Measurements from ENCODE around the gene CAVIN1.
"Not testable (repeated sequence)": the region's sequence is repeated elsewhere in the genome, so short reads cannot be mapped to it uniquely, and the experiment has no call there.

CAVIN1 gene

DNA sequence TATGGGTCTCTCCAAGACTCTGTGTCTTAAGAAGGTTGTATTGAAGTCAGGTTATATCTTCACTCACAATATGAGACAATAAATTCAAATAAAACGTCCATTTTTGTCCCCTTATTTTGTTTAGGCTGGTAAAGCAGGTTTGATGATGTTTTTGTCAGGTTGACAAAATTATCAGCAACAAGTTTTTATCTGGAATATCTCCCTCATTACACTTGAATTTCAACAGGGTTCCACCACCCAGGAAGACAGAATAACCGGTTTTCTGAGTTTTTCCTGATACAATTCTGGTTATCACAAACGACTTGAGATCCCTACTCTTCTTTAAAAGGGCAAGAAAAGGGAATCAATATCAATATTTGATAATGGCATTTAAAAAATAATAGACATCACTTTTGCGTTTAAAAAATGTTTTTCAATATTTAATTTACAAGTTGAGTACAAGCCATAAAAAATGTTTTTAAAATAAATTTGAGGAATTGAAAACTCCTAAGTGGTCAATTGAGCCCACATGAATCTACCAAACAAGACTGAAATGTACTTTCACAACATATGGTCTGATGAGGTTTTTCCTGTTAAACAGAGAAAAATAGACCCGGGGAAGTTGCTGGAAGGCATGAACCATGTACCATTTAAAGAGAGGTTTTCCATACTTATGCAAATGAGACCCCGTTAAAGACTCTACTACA, 34.2 kb upstream of the CAVIN1 start:
- Histone ChIP-seq H3K4me3 (replicated peaks; ENCODE audit: insufficient read depth, low read length) (no peak overlapping the region), H3K27ac (replicated peaks) (peak overlapping the region; percentile 68)
- TF ChIP-seq GABPA (IDR thresholded peaks at IDR 0.05; ENCODE audit: low read depth), result no peak; the same call in 1 of the 2 replicates
- TF ChIP-seq SPI1 (IDR thresholded peaks at IDR 0.05; ENCODE audit: borderline replicate concordance, low read depth), result no peak
- TF ChIP-seq POLR2AphosphoS5 (IDR thresholded peaks at IDR 0.05; ENCODE audit: low read depth), result no peak
- TF ChIP-seq, protein P1, sequence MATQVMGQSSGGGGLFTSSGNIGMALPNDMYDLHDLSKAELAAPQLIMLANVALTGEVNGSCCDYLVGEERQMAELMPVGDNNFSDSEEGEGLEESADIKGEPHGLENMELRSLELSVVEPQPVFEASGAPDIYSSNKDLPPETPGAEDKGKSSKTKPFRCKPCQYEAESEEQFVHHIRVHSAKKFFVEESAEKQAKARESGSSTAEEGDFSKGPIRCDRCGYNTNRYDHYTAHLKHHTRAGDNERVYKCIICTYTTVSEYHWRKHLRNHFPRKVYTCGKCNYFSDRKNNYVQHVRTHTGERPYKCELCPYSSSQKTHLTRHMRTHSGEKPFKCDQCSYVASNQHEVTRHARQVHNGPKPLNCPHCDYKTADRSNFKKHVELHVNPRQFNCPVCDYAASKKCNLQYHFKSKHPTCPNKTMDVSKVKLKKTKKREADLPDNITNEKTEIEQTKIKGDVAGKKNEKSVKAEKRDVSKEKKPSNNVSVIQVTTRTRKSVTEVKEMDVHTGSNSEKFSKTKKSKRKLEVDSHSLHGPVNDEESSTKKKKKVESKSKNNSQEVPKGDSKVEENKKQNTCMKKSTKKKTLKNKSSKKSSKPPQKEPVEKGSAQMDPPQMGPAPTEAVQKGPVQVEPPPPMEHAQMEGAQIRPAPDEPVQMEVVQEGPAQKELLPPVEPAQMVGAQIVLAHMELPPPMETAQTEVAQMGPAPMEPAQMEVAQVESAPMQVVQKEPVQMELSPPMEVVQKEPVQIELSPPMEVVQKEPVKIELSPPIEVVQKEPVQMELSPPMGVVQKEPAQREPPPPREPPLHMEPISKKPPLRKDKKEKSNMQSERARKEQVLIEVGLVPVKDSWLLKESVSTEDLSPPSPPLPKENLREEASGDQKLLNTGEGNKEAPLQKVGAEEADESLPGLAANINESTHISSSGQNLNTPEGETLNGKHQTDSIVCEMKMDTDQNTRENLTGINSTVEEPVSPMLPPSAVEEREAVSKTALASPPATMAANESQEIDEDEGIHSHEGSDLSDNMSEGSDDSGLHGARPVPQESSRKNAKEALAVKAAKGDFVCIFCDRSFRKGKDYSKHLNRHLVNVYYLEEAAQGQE (IDR thresholded peaks at IDR 0.05; ENCODE audit: insufficient replicate concordance, low read depth), result no peak
- TF ChIP-seq, protein P2, sequence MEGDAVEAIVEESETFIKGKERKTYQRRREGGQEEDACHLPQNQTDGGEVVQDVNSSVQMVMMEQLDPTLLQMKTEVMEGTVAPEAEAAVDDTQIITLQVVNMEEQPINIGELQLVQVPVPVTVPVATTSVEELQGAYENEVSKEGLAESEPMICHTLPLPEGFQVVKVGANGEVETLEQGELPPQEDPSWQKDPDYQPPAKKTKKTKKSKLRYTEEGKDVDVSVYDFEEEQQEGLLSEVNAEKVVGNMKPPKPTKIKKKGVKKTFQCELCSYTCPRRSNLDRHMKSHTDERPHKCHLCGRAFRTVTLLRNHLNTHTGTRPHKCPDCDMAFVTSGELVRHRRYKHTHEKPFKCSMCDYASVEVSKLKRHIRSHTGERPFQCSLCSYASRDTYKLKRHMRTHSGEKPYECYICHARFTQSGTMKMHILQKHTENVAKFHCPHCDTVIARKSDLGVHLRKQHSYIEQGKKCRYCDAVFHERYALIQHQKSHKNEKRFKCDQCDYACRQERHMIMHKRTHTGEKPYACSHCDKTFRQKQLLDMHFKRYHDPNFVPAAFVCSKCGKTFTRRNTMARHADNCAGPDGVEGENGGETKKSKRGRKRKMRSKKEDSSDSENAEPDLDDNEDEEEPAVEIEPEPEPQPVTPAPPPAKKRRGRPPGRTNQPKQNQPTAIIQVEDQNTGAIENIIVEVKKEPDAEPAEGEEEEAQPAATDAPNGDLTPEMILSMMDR (IDR thresholded peaks at IDR 0.05; ENCODE audit: insufficient read depth, low read length), result no peak

DNA sequence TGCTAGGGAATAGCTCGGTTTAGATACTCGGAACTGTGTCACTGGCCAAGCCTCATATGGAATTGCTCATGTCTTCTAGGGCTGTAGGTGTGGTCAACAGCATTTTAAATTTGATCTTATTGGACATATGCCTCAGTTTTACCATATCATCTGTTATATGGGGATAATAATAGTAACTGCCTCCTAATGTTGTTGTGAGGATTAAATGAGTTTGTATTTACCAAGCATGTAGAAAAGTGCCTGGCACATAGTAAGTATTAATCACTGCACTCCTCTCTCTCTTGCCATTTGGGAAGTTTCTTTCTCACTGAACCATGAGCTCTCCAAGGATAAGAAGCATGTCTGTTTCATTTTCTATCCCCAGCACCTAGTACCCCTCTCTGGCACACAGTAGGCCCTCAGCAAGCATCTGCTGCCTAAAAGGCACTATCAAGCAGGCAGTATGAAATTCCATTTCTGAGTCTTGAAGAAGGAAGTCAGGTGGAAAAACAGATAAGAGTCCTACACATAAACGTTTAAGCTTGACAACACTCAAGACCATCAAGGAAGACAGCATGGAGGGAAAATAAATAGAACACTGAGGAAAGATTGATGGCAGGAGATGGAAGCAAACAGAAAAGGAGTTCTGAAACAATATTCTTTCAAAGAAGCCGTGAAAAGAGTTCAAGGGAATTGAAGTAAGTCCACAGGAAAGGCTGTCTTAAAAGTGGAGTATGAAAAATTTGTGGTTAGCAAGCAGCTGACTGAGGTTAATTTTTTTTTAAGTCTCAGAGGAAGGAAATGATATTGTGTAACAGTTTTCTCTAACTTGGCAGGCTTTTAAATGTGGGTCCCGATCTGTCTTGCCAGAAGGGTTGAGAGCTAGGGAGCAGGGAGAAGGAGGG, 33.4 kb upstream of the CAVIN1 start:
- Histone ChIP-seq H3K4me3 (replicated peaks; ENCODE audit: insufficient read depth, low read length) (no peak overlapping the region), H3K27me3 (ENCODE audit: insufficient read depth, poor library complexity, severe bottlenecking) (no peaks in the 10 kb centered on the region), H3K27ac (replicated peaks) (peak overlapping the region; percentile 68)
- TF ChIP-seq, protein P2 (IDR thresholded peaks at IDR 0.05; ENCODE audit: insufficient read depth, low read length), result no peak
- TF ChIP-seq, protein P1 (IDR thresholded peaks at IDR 0.05; ENCODE audit: insufficient replicate concordance, low read depth), result peak; percentile 31
- no peak; the same call in 1 of the 2 replicates for TF ChIP-seq SPI1 (IDR thresholded peaks at IDR 0.05; ENCODE audit: borderline replicate concordance, low read depth)
- peak; percentile 49; the same call in 1 of the 2 replicates for TF ChIP-seq POLR2AphosphoS5 (IDR thresholded peaks at IDR 0.05; ENCODE audit: low read depth)
- TF ChIP-seq GABPA (IDR thresholded peaks at IDR 0.05; ENCODE audit: low read depth), result no peak; the same call in 1 of the 2 replicates
- DNase-seq (ENCODE audit: low read depth in 1 of 2, low spot score in 1 of 2), result peak; percentile 77 to 82

More for the DNA sequence above, 34.2 kb upstream of the CAVIN1 start:
- no peak for DNase-seq (ENCODE audit: low read depth in 1 of 2, low spot score in 1 of 2)
- no peaks in the 10 kb centered on the region for H3K27me3 ChIP-seq (ENCODE audit: insufficient read depth, poor library complexity, severe bottlenecking)

DNA sequence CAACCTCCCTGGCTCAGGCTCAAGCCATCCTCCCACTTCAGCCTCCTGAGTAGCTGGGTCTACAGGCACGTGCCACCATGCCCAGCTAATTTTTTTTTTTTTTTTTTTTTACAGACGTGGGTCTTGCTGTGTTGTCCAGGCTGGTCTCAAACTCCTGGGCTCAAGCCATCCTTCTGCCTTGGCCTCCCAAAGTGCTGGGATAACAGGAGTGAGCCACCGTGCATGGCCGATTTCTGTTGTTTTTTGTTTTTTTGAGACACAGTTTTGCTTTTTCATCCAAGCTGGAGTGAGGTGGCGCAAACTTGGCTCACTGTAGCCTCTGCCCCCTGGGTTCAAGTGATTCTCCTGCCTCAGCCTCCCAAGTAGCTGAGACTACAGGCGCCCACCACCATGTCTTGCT, 31.9 kb upstream of the CAVIN1 start:
- DNase-seq (ENCODE audit: low read depth in 1 of 2, low spot score in 1 of 2); H3K4me3 ChIP-seq (replicated peaks; ENCODE audit: insufficient read depth, low read length); H3K27me3 ChIP-seq (ENCODE audit: insufficient read depth, poor library complexity, severe bottlenecking); H3K27ac ChIP-seq (replicated peaks): not testable (repeated sequence)

DNA sequence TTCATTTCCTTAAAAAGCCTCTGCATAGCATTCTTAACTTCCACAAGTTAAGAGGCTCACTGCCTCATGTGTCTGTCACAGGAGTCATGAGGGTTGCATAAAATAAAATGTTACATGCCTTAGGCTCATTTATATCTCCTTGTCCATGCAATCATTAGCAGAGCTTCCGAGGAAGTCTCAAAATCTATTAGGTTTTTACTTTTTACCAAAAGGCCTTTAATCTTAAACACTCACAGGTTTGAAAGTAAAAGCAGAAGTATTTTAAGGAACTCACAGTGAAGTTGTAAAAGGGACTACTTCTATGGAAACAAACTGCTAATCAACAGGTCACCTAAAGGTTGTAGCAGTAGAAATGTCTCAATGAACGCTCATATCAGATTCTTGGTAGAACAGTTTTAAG, 30.4 kb upstream of the CAVIN1 start:
- peak overlapping the region; percentile 70 for H3K27ac ChIP-seq (replicated peaks)
- H3K4me3 ChIP-seq (replicated peaks; ENCODE audit: insufficient read depth, low read length), result no peak overlapping the region
- H3K27me3 ChIP-seq (ENCODE audit: insufficient read depth, poor library complexity, severe bottlenecking), result no peaks in the 10 kb centered on the region
- peak in 1 of 2 experiments; percentile 31 for DNase-seq (ENCODE audit: low read depth in 1 of 2, low spot score in 1 of 2)
- TF ChIP-seq, protein P2 (IDR thresholded peaks at IDR 0.05; ENCODE audit: insufficient read depth, low read length), result no peak
- TF ChIP-seq SPI1 (IDR thresholded peaks at IDR 0.05; ENCODE audit: borderline replicate concordance, low read depth) (peak; percentile 86), GABPA (IDR thresholded peaks at IDR 0.05; ENCODE audit: low read depth) (no peak), POLR2AphosphoS5 (IDR thresholded peaks at IDR 0.05; ENCODE audit: low read depth) (no peak)
- TF ChIP-seq, protein P1 (IDR thresholded peaks at IDR 0.05; ENCODE audit: insufficient replicate concordance, low read depth), result no peak

DNA sequence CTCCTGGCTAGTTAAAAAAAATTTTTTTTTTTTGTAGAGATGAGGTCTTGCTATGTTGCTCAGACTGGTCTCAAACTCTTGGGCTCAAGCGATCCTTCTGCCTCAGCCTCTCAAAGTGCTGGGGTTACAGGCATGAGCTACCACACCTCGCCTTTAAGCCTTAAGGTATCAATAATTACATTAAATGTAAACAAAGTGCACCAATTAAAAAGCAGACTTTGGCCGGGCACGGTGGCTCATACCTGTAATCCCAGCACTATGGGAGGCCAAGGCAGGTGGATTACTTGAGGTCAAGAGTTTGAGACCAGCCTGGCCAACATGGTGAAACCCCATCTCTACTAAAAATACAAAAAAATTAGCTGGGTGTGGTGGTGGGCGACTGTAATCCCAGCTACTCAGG, 28.2 kb upstream of the CAVIN1 start:
- H3K27ac ChIP-seq (replicated peaks); H3K4me3 ChIP-seq (replicated peaks; ENCODE audit: insufficient read depth, low read length); DNase-seq (ENCODE audit: low read depth in 1 of 2, low spot score in 1 of 2): not testable (repeated sequence)

More for the DNA sequence above, 28.2 kb upstream of the CAVIN1 start:
- H3K27me3 ChIP-seq (ENCODE audit: insufficient read depth, poor library complexity, severe bottlenecking), result not testable (repeated sequence)

Measured in HL-60 (cell line).